Spleen (tissue), 7 donors: ENCODE results near the gene DYNC2LI1.

ENCODE experiments used
- CTCF ChIP-seq, 11 experiments: fragments of 200-600 bp in 7 of 11; fragments of 450-650 bp in 4 of 11; sonication (generic) in 4 of 11; IDR thresholded peaks in 8 of 11; conservative IDR thresholded peaks in 3 of 11; 1 replicate in 7 of 11; 2 replicates in 4 of 11; pipeline versions ENCODE4 v1.4.0 to v1.8.0; 2016 to 2021; ENCODE audit warnings: antibody characterized with exemption in 11 of 11, inconsistent platforms in 4 of 11, mild to moderate bottlenecking in 1 of 11
- POLR2A ChIP-seq, 3 donors: fragments of 450-650 bp; IDR thresholded peaks; one replicate each; pipeline ENCODE4 v1.5.1; 2017; ENCODE audit warnings: antibody characterized with exemption in 3 of 3, mild to moderate bottlenecking in 1 of 3
- POLR2AphosphoS5 ChIP-seq, 3 donors: sonication (generic); formaldehyde crosslinking; IDR thresholded peaks; one replicate each; pipeline ENCODE4 v1.5.1; 2017; ENCODE audit warnings: antibody characterized with exemption in 3 of 3
- donor health status: DM: no; HTN: no; CAD: no; lungs with moderate emphysema.
- donor health status: DM: no; HTN: no; CAD: no.
- donor health status: DM: no; HTN: no; CAD: no.

- no peak for TF ChIP-seq POLR2A (IDR thresholded peaks at IDR 0.05)
- no peak for TF ChIP-seq CTCF (IDR thresholded peaks at IDR 0.05 in 8 of 11, conservative IDR thresholded peaks at IDR 0.05 in 3 of 11)
- no peak for TF ChIP-seq POLR2AphosphoS5 (IDR thresholded peaks at IDR 0.05)
Measured at GRCh38 chr2:43737855-43738254, 36.0 kb upstream of the DYNC2LI1 start.
